Left lung (tissue), 14 donors: ENCODE data around the gene NOL11. TPM values are rescaled to one million over a fixed set of nuclear protein-coding genes. Genes with fewer than 3 reads are reported as not detected.

ENCODE experiments used
- ATAC-seq: fragments of 200-7000 bp; cut with Tn5 transposase; one replicate; pipeline ENCODE4 v1.9.1; 2020; ENCODE audit warnings: moderate library complexity
- DNase-seq, 4 donors: peaks; one replicate each; pipeline ENCODE4 v3.0.0-alpha.2; 2013 to 2020
- H3K27ac ChIP-seq, 2 donors: fragments of 200-600 bp; sonication (generic) in 1 of 2; one replicate each; pipeline versions ENCODE4 v1.5.0 to v1.8.0; 2020 to 2021
- H3K27me3 ChIP-seq, 2 donors: fragments of 200-600 bp; sonication (generic) in 1 of 2; one replicate each; pipeline versions ENCODE4 v1.5.0 to v1.8.0; 2020 to 2021
- H3K36me3 ChIP-seq, 2 donors: fragments of 200-600 bp; sonication (generic) in 1 of 2; one replicate each; pipeline versions ENCODE4 v1.5.0 to v1.8.0; 2020 to 2021
- H3K4me1 ChIP-seq, 2 donors: fragments of 200-600 bp; one replicate each; pipeline ENCODE4 v1.8.0; 2021
- H3K4me3 ChIP-seq, 2 donors: fragments of 200-600 bp; sonication (generic) in 1 of 2; one replicate each; pipeline versions ENCODE4 v1.5.0 to v1.8.0; 2020 to 2021; ENCODE audit warnings: mild to moderate bottlenecking in 1 of 2
- H3K9me3 ChIP-seq, 2 donors: fragments of 200-600 bp; sonication (generic) in 1 of 2; one replicate each; pipeline versions ENCODE4 v1.5.0 to v1.8.0; 2020 to 2021
- CTCF ChIP-seq, 2 donors: fragments of 200-600 bp; sonication (generic) in 1 of 2; IDR thresholded peaks; one replicate each; pipeline versions ENCODE4 v1.5.0 to v1.8.0; 2021; ENCODE audit warnings: antibody characterized with exemption in 2 of 2
- intact Hi-C, 2 donors: fragments of 100-400 bp; cut with DNase I; formaldehyde crosslinking; loops; one replicate each; pipeline versions ENCODE4 v1.11.2 to v1.14.2; 2022
- long read RNA-seq, 12 donors: library from polyadenylated mRNA in 2 of 12; unstranded in 2 of 12; transcript quantifications; one replicate each; pipeline ENCODE4 v2.0.0 and lab custom pipeline, GENCODE V29; 2019 to 2026
- polyA plus RNA-seq, 6 donors: library from polyadenylated mRNA; unstranded; fragments of 120-200 nt; gene quantifications; one replicate each; pipeline ENCODE4 v1.2.1, GENCODE V29; 2013; ENCODE audit not compliant: insufficient read length in 6 of 6
- total RNA-seq, 2 donors: library from RNA; stranded (reverse); fragmentation: NEBNext Ultra II Directional; extraction: Animal tissue kit (Norgen Biotek cat#: 25700); gene quantifications; one replicate each; pipeline ENCODE4 v1.2.1, GENCODE V29; 2021
- donor health status: DM: no; HTN: yes; CAD: no.
- donor health status: DM: no; HTN: no; CAD: no.

NOL11 gene
- 10 to 100 TPM; 27.8 to 36.0 TPM for total RNA-seq
- 10 to 100 TPM; 79.0 to 92.6 (median 85.3) TPM for polyA plus RNA-seq
- long read RNA-seq, donor 1, transcript NOL11-201 (18 exons, 2,947 nt): major isoform, 11 of 45 reads
- long read RNA-seq, donor 1, partial matches to known transcripts: 29 of 45 reads
- long read RNA-seq, donor 1, other reads (novel, unspliced or antisense): 0 of 45 reads
- long read RNA-seq, donor 2, transcript NOL11-201 (18 exons, 2,947 nt): major isoform, 6 of 30 reads
- long read RNA-seq, donor 2, partial matches to known transcripts: 24 of 30 reads
- long read RNA-seq, donor 2, other reads (novel, unspliced or antisense): 0 of 30 reads
- long read RNA-seq, donor 3, transcript NOL11-201 (18 exons, 2,947 nt): major isoform, 10 of 16 reads
- long read RNA-seq, donor 3, partial matches to known transcripts: 6 of 16 reads
- long read RNA-seq, donor 3, other reads (novel, unspliced or antisense): 0 of 16 reads
- long read RNA-seq, donor 4, partial matches to known transcripts: 3 of 4 reads
- long read RNA-seq, donor 4, other reads (novel, unspliced or antisense): 0 of 4 reads
- long read RNA-seq, donor 5, transcript NOL11-201 (18 exons, 2,947 nt): major isoform, 6 of 14 reads
- long read RNA-seq, donor 5, partial matches to known transcripts: 7 of 14 reads
- long read RNA-seq, donor 5, other reads (novel, unspliced or antisense): 0 of 14 reads
- long read RNA-seq, donor 6, transcript NOL11-201 (18 exons, 2,947 nt): major isoform, 8 of 8 reads
- long read RNA-seq, donor 6, partial matches to known transcripts: 0 of 8 reads
- long read RNA-seq, donor 6, other reads (novel, unspliced or antisense): 0 of 8 reads
- long read RNA-seq, donor 7, transcript NOL11-201 (18 exons, 2,947 nt): major isoform, 7 of 7 reads
- long read RNA-seq, donor 7, partial matches to known transcripts: 0 of 7 reads
- long read RNA-seq, donor 7, other reads (novel, unspliced or antisense): 0 of 7 reads
- long read RNA-seq, donor 8, transcript NOL11-201 (18 exons, 2,947 nt): major isoform, 10 of 10 reads
- long read RNA-seq, donor 8, partial matches to known transcripts: 0 of 10 reads
- long read RNA-seq, donor 8, other reads (novel, unspliced or antisense): 0 of 10 reads
- long read RNA-seq, donor 9: 0 reads
- long read RNA-seq, donor 10, partial matches to known transcripts: 1 of 1 reads
- long read RNA-seq, donor 10, other reads (novel, unspliced or antisense): 0 of 1 reads
- long read RNA-seq, donor 11: 0 reads
- long read RNA-seq, donor 12, transcript NOL11-201 (18 exons, 2,947 nt): major isoform, 6 of 7 reads
- long read RNA-seq, donor 12, partial matches to known transcripts: 0 of 7 reads
- long read RNA-seq, donor 12, other reads (novel, unspliced or antisense): 0 of 7 reads

GRCh38 chr17:67717624-67718324, at the start of gene NOL11:
Gene NOL11 (plus strand): TSS chr17:67717936. CDS start chr17:67717948, 12 bp downstream.
- peak; percentile 84 to 93 for TF ChIP-seq CTCF (IDR thresholded peaks at IDR 0.05)
- intact Hi-C loops: no loop called here
- DNase-seq: peak; percentile 98 to 100 (median 100)

GRCh38 chr17:67671493-67671892, 46.2 kb upstream of the NOL11 start:
- TF ChIP-seq CTCF (IDR thresholded peaks at IDR 0.05): no peak
- Histone ChIP-seq H3K27me3 (no peaks in the 10 kb centered on the region), H3K27ac (no peak overlapping the region), H3K4me3 (no peak overlapping the region), H3K36me3 (peaks cover 0 to 13% of the 10 kb centered on the region in 2 donors), H3K9me3 (no peaks in the 10 kb centered on the region), H3K4me1 (no peaks in the 10 kb centered on the region)
- DNase-seq (no peak), ATAC-seq (no peak)
- intact Hi-C loops: no loop called here

More at GRCh38 chr17:67717624-67718324, at the start of gene NOL11:
- H3K9me3 ChIP-seq: no peaks in the 10 kb centered on the region
- H3K36me3 ChIP-seq: peaks cover 0 to 25% of the 10 kb centered on the region in 2 donors
- no peaks in the 10 kb centered on the region for H3K27me3 ChIP-seq
- peak; percentile 100 for ATAC-seq
- H3K27ac ChIP-seq: peak within 1 kb of the TSS; percentile 78 to 89
- H3K4me1 ChIP-seq: peaks cover 0 to 25% of the 10 kb centered on the region in 2 donors
- peak within 1 kb of the TSS; percentile 81 to 87 for H3K4me3 ChIP-seq

- Histone ChIP-seq H3K27ac (no peak overlapping the region), H3K36me3 (peaks cover 0 to 13% of the 10 kb centered on the region in 2 donors), H3K27me3 (no peaks in the 10 kb centered on the region), H3K4me3 (no peak overlapping the region), H3K4me1 (no peaks in the 10 kb centered on the region), H3K9me3 (no peaks in the 10 kb centered on the region)
- peak in 1 of 4 donors; percentile 21 for DNase-seq
- no peak for TF ChIP-seq CTCF (IDR thresholded peaks at IDR 0.05)
- no peak for ATAC-seq
- intact Hi-C loops: no loop called here
Measured at GRCh38 chr17:67672592-67673335, 45.0 kb upstream of the NOL11 start.

GRCh38 chr17:67675481-67675880, 42.3 kb upstream of the NOL11 start:
- no peak for TF ChIP-seq CTCF (IDR thresholded peaks at IDR 0.05)
- no peak for ATAC-seq
- intact Hi-C loops: no loop called here

More at GRCh38 chr17:67675481-67675880, 42.3 kb upstream of the NOL11 start:
- Histone ChIP-seq H3K4me1 (no peaks in the 10 kb centered on the region), H3K27me3 (no peaks in the 10 kb centered on the region), H3K4me3 (no peak overlapping the region), H3K9me3 (no peaks in the 10 kb centered on the region), H3K36me3 (peaks cover 0 to 8% of the 10 kb centered on the region in 2 donors), H3K27ac (no peak overlapping the region)
- no peak for DNase-seq
